ENCODE results near the gene VPS13C.

DNA sequence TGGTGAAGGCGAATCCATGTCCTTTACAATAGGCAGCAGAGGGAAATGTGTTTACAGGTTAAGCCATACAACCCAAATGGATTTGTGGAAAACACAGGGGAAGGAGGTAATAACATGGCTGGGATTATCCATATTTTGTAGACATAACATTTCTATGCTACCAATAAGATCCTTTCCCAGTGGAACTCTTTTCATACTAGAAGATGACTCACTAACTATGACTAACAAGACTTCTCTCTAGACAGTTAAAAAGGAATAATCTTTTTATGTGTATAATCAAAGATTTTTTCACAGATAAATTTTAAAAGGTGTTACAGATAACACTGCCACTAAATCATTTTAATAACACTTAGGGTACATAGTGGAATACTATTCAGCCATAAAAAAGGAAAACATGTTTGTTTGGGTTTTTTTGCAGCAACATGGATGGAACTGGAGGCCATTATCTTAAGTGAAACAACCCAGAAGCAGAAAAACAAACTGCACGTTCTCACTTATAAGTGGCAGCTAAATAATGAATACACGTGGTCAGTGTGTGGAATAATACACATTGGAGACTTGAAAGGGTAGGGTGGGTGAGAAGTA, 39.6 kb downstream of the VPS13C start:
- TF ChIP-seq, protein P1, sequence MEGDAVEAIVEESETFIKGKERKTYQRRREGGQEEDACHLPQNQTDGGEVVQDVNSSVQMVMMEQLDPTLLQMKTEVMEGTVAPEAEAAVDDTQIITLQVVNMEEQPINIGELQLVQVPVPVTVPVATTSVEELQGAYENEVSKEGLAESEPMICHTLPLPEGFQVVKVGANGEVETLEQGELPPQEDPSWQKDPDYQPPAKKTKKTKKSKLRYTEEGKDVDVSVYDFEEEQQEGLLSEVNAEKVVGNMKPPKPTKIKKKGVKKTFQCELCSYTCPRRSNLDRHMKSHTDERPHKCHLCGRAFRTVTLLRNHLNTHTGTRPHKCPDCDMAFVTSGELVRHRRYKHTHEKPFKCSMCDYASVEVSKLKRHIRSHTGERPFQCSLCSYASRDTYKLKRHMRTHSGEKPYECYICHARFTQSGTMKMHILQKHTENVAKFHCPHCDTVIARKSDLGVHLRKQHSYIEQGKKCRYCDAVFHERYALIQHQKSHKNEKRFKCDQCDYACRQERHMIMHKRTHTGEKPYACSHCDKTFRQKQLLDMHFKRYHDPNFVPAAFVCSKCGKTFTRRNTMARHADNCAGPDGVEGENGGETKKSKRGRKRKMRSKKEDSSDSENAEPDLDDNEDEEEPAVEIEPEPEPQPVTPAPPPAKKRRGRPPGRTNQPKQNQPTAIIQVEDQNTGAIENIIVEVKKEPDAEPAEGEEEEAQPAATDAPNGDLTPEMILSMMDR (IDR thresholded peaks at IDR 0.05): no peak
- TF ChIP-seq POLR2AphosphoS5 (IDR thresholded peaks at IDR 0.05; ENCODE audit: low read depth, low read length) (no peak), SIN3A (IDR thresholded peaks at IDR 0.05; ENCODE audit: borderline replicate concordance, insufficient read depth, low read depth, low read length) (no peak), TCF7L2 (IDR thresholded peaks at IDR 0.05; ENCODE audit: low read depth, low read length) (no peak)
- TF ChIP-seq, protein P2, sequence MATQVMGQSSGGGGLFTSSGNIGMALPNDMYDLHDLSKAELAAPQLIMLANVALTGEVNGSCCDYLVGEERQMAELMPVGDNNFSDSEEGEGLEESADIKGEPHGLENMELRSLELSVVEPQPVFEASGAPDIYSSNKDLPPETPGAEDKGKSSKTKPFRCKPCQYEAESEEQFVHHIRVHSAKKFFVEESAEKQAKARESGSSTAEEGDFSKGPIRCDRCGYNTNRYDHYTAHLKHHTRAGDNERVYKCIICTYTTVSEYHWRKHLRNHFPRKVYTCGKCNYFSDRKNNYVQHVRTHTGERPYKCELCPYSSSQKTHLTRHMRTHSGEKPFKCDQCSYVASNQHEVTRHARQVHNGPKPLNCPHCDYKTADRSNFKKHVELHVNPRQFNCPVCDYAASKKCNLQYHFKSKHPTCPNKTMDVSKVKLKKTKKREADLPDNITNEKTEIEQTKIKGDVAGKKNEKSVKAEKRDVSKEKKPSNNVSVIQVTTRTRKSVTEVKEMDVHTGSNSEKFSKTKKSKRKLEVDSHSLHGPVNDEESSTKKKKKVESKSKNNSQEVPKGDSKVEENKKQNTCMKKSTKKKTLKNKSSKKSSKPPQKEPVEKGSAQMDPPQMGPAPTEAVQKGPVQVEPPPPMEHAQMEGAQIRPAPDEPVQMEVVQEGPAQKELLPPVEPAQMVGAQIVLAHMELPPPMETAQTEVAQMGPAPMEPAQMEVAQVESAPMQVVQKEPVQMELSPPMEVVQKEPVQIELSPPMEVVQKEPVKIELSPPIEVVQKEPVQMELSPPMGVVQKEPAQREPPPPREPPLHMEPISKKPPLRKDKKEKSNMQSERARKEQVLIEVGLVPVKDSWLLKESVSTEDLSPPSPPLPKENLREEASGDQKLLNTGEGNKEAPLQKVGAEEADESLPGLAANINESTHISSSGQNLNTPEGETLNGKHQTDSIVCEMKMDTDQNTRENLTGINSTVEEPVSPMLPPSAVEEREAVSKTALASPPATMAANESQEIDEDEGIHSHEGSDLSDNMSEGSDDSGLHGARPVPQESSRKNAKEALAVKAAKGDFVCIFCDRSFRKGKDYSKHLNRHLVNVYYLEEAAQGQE (IDR thresholded peaks at IDR 0.05; ENCODE audit: insufficient read depth in 1 of 2, low read depth in 2 of 2, low read length in 1 of 2): no peak
